Activated CD4-positive, alpha-beta T cell treated with anti-CD3 and anti-CD28 coated beads, Interleukin-2, Interleukin-6, amounts not matched to agents 100 ng/mL and 50 ng/mL, durations not matched to agents 16 hours and 8 hours (primary cell): ENCODE data around the gene C1orf56.

ENCODE experiments used
- DNase-seq: peaks from one replicate; pipeline ENCODE4 v3.0.0-alpha.2; 2020

The C1orf56 gene

DNA sequence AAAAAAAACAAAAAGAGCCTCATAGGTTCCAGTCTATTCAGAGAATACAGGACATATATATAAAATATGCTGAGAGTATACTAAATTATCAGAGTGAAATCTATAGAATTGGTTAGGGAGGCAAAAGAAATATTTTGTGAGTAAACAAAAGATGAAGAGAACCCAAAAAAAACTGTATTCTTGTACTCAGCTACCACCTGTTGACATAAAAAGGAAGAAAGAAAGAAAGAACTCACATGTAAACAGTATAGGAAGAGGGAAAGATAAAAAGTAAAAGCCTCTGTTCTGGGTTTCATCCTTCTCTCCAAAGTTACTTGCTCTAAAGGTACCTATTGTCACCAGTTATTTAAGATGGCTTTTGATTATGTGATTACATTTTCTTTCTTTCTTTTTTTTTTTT, 21.1 kb upstream of the C1orf56 start:
- DNase-seq: no peak

DNA sequence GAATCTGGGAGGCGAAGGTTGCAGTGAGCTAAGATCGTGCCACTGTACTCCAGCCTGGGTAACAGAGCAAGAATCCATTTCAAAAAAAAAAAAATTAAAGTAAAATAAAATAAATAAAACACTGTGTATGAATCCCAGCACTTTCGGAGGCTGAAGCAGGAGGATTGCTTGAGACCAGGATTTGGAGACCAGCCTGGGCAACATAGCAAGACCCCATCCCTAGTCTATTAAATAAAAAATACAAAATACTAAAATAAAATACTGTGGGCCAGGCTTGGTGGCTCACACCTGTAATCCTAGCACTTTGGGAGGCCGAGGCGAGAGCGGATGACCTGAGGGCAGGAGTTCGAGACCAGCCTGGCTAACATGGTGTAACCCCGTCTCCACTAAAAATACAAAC, 15.4 kb upstream of the C1orf56 start:
- no peak for DNase-seq

DNA sequence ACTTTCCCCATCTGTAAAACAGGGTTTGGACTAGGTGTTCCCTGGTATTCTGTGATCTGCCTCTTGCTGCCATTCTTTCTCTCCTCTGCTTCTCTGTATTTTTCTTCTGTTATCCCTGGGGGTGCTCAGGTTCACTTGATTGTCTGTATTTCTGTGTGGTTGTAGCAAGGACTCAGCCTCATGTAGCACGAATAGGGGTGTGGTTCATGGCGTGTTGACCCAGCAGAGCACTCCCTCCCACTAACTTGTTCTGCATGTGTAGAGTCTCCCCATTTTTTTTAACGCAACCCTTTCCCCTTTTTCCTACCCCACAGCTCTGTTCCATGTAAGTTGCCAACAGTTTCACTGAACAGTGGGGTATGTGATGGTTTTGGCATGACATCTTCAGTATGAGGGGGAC, 12.4 kb upstream of the C1orf56 start:
- no peak for DNase-seq

DNA sequence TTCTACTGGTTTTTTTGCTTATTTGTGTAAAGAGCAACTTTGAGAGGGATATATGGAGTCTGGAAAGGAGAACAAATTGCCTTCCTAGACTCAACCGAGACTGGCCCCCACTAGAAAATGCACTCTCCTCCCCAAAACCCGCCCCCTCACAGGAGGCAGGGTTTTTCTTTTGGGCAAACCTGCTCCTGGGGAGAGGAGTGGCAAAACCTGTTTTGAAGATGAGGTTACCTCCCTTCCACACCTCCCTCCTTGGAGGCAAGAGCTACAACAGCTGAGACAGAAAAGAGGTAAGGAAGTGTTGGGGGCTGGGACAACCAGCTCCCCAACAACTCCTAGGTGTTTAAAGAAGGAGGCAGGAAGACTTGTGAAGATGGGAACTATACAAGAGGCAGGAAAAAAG, 11.2 kb upstream of the C1orf56 start, which contains the start of gene BNIPL:
Gene BNIPL, plus strand, starts transcription at position 231 of the 400 bp plus-strand sequence. Its CDS starts 140 bp downstream, at position 371.
- DNase-seq: no peak

DNA sequence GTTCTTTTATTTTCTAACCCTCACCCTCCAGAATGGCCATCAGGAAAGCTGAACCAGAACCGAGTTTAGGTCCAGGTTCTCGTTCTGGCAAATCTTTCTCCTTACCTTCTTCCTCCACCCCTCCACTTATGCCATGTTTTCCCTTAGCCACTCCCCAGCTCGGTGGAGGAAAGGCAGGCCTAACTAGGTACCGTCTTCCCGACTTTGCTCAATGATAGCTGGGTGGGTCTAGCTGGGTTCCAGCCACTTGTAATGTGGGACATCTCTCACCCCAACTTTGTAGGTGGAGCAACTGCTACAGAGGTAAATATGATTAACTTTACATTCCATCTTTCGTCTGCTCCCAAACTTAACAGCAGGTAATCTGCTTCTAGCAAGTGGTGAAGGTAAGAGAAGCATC, 10.5 kb upstream of the C1orf56 start:
- no peak for DNase-seq

DNA sequence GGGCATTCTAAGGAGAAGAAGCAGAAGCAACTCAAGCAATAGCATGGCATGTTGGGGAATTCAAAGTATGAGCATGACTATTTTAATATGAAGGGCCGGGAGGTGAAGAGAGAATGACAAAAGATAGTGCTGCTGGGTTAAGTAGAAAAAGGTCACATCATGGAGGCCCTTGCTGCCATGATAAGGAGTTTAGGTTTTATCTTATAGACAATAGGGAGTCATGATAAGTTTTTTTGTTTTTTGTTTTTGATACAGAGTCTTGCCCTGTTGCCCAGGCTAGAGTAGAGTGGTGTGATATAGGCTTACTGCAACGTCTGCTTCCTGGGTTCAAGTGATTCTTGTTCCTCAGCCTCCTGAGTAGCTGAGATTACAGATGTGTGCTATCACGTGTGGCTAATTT, 8.0 kb upstream of the C1orf56 start:
- DNase-seq: no peak

DNA sequence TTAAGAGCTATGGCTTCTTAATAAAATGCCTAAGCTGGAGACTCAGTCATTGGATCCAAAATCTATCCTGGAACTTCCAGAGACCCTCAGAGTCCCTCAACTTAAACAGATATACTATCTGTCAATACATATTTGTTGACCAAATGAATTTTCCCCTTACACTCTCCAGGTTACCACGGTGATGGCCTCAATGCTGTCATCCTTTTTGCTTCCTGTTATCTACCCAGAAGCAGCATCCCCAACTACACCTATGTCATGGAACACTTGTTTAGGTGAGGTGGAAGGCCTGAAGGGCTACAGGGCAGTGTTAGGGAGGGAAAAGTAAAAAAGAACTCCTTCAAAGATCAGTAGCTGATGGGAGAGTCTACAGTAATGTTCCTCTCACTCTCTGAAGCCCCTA, 4.4 kb upstream of the C1orf56 start:
- no peak for DNase-seq

DNA sequence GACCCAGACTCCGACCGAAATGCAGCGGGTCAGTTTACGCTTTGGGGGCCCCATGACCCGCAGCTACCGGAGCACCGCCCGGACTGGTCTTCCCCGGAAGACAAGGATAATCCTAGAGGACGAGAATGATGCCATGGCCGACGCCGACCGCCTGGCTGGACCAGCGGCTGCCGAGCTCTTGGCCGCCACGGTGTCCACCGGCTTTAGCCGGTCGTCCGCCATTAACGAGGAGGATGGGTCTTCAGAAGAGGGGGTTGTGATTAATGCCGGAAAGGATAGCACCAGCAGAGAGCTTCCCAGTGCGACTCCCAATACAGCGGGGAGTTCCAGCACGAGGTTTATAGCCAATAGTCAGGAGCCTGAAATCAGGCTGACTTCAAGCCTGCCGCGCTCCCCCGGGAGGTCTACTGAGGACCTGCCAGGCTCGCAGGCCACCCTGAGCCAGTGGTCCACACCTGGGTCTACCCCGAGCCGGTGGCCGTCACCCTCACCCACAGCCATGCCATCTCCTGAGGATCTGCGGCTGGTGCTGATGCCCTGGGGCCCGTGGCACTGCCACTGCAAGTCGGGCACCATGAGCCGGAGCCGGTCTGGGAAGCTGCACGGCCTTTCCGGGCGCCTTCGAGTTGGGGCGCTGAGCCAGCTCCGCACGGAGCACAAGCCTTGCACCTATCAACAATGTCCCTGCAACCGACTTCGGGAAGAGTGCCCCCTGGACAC, 534 bp downstream of the C1orf56 start:
- peak; percentile 62 for DNase-seq

DNA sequence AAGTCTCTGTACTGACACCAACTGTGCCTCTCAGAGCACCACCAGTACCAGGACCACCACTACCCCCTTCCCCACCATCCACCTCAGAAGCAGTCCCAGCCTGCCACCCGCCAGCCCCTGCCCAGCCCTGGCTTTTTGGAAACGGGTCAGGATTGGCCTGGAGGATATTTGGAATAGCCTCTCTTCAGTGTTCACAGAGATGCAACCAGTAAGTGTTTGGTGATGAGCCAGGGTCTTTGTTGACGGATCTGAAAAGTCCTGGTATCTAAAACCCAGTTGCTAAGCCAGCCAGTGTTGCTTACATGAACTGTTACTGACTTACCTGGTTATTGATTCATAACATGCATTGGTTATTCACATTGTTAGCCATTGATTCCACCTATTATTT, 1.1 kb downstream of the C1orf56 start:
- no peak for DNase-seq

DNA sequence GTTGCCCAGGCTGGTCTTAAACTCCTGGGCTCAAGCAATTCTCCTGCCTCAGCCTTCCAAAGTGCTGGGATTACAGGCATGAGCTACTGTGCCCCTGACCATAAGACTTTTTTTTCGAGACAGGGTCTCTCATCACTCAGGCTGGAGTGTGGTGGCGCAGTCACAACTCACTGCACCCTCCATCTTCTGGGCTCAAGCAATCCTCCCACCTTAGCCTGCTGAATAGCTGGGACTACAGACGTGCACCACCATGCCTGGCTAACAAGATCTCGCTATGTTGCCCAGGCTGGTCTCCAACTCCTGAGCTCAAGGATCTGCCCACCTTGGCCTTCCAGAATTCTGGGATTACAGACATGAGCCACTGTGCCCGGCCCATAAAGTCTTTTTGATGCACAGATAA, 1.9 kb downstream of the C1orf56 start:
- no peak for DNase-seq

DNA sequence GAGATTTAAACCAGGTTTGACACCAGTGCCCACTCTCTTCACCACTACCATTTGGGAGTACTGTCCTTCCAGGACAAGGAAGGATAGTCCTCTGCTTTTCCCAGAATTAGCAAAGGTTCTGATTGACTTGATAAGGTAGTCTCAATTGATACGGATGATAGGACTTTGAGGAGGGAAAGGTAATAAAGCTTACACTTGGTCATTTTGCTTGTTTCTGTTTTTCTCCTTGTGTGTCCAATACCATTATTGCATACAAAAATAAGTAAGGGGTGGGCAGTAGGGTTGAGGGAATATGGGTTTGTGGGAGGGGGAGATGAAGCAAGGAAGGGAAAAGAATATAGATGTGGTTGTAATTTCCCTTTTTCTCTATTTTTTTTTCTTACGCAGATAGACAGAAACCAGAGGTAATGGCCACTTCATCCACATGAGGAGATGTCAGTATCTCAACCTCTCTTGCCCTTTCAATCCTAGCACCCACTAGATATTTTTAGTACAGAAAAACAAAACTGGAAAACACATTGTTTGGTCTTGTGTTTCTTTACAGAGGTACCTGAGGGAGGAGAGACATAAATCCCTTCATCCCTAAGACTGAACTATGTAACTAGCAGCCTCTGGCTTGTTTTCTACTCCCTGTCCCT, 2.6 kb downstream of the C1orf56 start:
- DNase-seq: no peak

DNA sequence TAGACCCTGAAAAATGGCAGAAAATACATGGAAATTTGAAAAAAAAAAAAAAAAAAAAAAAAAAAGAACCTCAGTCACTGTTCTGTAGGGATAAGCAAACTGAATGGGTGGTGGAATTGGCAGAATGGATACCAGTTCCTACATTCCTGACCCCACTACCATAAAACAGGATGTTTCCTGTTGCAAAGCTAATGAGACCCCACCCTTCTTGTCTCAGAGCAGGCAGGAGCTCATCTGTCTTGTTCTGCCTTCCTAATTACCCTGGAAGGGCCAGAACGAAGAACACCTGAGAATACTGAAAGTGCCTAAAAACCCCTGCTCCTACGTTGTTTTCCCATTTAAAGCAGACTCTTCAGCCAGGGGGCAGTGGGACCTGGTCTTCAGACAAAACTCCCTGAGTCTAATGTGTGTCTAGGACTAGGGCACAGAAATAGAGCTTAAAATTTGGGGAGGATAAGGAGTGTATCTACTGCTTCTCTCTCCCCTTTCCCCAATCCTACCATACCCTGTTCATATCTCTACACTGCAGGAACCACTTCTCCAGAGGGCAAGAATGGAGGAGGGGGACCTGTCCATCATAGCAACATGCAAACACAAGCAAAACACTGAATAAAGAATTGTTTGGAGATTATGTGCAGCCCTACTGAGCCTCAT, 3.9 kb downstream of the C1orf56 start:
- DNase-seq: no peak

DNA sequence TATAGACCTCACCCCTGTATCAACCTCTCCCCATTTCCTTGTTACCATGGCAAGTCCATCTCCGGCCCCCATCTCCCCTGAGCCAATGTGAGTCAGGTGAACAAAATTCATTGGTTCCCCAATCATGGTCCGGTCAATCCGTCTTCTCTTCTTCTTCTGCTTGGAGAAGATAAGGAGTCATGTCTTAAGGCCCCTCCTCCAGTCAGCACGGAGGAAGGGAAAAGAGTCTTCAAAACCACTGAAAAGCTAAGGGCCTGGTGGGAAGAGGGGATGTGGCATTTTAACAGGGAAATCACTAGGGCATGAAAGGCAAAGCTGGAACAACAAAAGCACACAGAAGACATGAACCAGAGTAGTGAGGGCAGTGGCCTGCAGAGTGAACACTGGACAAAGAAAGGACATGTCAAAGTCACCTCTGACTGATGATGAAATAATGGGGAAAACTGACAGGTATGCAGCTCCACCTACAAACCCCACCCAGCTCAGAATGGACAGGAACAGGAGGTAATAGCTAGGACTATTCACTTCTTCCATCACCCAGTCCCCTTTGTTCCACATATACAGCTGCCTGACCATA, 7.5 kb downstream of the C1orf56 start:
- DNase-seq: no peak

DNA sequence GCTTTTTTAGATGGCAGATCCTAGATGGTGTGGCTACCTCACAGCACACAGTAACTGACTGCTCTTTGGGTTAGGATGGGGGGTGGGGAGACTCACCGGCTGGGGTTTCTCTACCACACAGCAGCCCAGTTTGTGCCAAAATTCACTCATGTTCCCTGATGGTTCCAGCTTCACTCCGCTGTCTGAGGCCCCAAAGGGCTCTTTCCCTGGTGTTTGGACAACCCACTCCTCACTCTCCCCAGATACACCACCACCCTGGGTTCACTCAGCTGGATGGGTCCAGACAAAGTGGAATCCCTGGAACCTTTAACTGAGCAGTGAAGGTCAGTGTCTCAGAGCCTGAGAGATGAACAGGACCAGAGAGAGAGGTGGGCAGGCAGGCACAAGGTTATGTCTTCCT, 8.0 kb downstream of the C1orf56 start:
- DNase-seq: no peak

DNA sequence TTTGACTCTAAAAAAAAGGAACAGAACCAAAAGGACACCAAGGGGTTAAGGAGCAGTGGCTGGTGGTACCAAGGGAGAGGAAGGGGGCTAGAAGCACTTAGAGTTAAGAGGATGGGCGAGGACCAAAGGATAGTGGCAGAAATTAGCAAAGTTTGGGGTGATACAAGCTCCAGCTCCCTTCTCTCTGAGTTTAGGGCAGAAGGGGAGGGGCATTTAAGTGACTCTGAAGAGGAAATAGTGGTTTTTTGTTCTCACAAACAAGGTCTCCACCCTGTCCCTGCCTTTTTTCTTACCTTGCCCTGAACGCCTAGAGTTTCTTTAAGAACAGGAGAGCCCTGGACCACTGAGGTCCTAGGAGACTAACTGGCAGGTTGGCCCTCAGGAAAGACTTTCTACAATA, 8.6 kb downstream of the C1orf56 start:
- DNase-seq: peak; percentile 43

DNA sequence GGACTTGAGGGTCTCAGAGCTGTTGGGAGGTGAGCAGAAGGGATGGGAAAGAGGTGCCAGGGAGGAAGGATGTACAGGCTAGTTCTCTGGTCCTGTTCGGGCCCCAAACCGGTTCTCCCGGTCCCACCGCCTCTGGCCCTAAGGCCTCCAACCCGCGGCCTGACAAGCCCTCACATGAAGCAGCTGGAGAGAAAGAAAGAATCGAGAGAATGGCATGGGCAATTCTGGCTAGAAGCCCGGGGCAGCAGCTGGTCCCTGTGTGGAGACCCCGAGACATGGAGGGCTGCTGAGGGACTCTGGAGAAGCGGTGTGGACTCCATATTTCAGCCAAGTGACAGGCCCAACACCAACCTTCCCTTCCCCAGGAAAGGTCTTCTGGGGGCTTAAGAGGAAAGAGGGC, 11.1 kb downstream of the C1orf56 start:
- no peak for DNase-seq

DNA sequence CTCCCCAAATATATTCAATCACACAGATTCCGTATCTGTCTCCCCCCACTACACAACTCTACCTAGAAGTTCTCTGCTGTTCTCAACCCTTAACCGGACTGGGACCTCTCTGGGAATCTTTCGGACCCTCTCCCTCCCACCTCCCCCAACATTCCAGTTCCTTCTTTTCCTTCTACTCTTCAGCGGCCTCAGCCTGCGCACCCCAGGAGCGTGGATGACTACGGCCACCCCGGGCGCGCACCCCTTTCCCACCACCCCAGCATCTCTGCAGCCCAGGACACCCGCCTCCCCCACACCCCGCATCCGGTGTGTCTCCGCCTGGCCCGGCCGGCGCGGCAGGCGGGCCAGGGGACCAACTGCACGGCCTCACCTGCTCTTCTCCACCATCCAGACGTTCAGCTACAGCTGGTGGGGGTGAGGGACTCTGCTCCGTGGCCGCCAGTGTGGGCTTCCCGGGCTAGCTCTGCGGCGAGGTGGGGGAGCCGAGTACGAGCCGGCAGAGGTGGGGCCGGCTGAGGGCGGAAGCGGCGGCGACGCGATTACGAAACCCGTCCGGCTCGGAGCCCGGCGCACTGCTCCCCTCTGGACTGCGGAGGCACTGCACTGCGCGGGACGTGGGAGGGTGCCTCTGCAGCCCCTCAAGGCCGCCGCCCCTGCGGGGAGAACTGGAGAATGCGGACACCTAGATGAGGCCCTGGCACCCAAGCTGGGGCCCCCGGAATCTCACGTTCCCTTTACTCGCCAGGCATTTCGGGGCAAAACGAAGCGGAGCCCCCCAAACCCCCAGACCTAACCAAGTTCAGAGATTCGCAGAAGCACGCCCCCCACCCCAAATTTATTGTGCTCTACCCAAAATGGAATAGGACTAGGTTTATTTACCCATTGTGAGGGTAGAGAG, 11.8 kb downstream of the C1orf56 start, which contains the start of gene CDC42SE1:
Gene CDC42SE1, minus strand, starts transcription at position 514 of the 898 bp plus-strand sequence. CDS start 3,892 bp downstream, outside the sequence.
- peak; percentile 91 for DNase-seq

DNA sequence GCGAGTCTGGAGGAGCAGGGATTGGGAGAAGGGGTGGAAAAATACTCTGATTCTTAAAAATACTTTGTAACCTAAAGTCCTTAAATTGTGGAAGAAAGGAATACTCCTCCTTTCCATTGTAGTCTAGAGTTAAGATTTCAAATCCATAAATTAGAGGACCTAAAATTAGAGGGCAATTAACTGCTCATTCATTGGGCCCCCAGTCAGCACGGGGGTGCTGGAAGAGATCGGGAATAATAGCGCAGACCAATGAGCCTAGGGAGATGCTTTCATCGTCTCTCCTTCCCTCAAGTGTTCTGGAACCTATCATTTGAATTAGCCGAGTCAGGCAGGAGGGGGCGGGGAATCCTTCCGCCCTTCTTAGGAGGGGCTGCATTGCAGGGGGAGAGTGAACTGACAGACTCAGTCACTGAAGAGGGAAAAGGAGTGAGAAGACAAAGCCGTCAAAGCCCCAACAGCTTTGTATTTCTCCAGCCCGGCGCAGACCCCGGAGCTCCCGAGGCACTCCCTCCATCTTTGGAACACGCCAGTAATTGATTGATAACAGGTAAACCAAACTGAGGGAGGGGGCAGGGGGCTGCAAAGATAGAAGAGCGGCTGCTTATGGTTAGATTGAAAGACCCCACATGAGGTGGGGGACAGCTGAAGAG, 12.6 kb downstream of the C1orf56 start, which contains the start of gene MLLT11:
Gene MLLT11, plus strand, starts transcription at position 391 of the 650 bp plus-strand sequence. CDS start 6,828 bp downstream, outside the sequence.
- DNase-seq: no peak

DNA sequence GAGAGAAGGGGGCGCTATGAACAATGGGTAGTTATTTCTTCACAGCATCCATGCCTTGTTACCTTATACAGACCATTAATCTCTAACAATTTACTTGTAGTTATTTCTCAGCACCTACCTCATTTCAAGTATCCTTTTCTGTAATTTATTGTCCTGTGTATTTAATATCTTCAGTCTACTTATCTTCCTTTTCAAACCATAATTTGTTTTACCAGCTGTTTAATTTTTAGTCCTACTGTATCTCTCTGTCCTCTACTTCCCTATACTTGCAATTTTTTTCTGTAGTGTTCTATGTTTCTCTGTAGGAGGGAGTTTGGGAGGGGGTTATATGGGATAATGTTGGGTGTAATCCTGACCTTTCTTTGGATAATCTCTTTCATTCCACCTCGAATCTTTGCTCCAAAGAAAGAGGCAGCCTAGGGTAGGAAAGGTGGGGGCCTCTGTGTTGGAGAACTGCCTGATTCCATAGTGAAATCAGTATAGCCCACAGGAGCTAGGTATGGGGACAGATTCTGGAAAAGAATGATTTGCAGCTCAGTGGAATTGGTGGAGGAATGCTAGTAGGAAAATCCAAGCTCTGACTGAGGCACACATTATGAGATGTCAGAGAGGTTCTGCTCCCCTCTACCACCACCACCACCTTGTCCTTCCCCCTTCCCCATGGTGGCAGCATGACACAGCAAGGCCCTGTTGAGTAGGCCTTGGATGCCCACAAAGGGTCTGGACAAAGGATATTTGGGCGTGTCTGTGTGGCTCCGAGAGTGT, 13.3 kb downstream of the C1orf56 start:
- no peak for DNase-seq

DNA sequence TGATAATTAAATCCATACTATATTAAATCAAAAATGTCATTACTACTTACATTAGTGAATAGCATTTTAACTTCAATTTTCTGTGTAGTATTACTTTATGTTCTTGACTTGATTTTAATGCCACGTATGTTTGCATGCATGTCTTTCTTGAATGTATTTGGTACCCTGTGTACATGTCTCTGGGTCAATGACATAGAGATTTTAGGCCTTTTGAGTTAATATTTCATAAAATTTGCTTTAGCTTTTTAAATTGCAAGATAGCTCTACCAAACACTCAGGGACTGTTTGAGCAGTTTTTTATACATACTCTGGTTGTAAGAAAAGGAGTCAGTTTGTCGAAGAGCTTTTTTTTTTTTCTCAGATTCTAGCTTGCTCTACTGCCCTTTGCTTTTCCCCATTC, 14.2 kb downstream of the C1orf56 start:
- no peak for DNase-seq

DNA sequence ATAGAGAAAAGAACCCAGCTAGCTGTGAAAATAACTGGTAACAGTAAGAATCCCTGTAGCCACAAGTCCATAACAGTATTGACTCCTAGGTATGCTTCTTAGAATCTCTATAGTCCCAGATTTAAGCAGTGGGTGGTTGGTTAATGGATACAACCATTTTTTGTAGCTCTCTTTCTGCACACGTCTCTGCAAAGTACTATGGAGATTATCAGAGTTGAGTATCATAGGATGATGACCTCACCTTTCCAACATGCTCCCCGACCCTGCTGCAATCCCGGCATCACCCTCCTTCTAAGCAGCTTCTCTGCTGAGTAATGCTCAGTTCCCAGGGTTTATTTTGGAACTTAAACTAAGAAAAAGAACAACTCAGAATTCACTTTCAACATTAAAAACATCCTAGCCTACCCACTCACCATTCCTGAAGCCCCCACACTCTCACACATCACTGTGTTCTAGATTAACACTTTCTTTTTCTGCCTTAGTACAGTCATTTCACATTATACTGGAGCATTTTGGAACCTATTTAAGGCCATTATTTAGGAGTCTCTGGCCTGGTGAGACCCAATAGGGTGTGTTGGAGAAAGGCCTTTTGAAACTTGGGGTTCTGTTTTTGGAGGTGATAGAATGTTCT, 15.3 kb downstream of the C1orf56 start:
- DNase-seq: no peak
